C4-2B (cell line): ENCODE results near the gene ASB16.

Source experiments
- H3K27ac ChIP-seq: fragments of 450-650 bp; 2 replicates; pipeline ENCODE4 v1.5.1; 2017
- ZFX ChIP-seq: fragments of 450-650 bp; IDR thresholded peaks from 2 replicates; pipeline ENCODE4 v1.6.1; 2017
- TF ChIP-seq, protein P1 (sequence below): fragments of 450-650 bp; conservative IDR thresholded peaks from 2 replicates; pipeline ENCODE4 v1.5.1; 2017; ENCODE audit warnings: mild to moderate bottlenecking

The ASB16 gene, protein sequence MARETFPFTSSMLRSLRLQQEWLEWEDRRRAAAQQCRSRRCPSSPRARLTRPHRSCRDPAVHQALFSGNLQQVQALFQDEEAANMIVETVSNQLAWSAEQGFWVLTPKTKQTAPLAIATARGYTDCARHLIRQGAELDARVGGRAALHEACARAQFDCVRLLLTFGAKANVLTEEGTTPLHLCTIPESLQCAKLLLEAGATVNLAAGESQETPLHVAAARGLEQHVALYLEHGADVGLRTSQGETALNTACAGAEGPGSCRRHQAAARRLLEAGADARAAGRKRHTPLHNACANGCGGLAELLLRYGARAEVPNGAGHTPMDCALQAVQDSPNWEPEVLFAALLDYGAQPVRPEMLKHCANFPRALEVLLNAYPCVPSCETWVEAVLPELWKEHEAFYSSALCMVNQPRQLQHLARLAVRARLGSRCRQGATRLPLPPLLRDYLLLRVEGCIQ

DNA sequence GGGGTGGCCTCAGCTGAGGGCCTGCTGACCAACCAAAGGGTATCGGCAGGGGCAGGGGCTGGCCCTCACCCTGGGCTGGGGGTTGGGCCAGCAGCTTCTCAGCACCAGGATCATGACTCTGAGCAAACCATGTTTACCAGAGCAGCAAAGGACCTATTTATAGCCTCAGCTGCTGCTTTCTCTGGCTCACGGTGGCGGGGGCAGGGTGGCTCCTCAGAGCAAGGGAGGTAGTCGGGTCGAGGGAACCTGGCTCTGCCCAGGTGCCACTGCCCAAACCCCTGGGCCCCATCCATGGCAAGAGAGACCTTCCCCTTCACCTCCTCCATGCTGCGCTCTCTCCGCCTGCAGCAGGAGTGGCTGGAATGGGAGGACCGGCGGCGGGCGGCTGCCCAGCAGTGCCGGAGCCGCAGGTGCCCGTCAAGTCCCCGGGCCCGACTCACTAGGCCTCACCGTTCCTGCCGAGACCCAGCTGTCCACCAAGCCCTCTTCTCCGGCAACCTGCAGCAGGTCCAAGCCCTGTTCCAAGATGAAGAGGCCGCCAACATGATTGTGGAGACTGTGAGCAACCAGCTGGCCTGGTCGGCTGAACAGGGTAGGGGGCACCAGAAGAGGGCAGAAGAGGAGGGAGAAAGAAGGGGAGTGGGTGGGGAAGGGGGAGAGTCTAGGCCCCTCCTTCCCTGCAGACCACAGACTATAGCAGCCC, at the start of gene ASB16:
Gene ASB16 (plus strand): TSS at position 206 of the 703 bp plus-strand sequence. CDS start 86 bp downstream, at position 292.
- no peak within 1 kb of the TSS for H3K27ac ChIP-seq

DNA sequence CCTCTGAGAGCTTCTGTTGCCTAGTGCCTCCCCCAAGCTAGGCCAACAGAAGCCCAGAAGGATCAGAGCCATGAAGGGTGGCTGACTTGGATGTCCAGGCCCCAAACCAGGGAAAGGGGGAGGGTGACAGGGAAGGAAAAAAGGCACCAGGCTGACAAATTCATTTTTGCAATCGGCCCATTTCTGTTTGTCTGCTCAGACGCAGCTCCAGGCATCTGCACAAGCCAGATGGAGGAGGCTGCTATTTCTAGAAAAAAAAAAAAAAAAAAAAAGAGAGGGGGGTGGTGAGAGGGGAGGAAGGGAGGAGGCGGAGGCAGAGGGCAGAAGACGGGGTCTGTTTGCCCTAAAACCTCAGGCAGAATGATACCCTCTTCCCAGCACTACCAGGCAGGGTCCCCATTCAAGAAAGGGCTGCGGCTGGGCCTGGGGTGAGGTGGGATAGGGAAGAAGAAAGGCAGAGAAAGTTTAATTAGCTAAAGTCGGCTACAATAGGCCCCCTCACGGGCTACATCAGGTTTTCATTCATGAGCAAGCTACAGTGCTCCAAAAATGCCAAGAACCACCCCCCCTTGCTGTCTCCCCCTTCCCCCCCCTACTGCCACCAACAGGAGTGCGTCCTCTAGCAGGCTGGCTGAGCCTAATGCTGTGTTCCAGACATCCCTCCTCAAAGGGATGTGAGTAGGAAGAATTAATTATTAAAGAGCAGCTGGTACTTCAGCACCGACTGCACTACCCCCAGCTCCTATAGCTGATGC, 49.5 kb upstream of the ASB16 start:
- TF ChIP-seq, protein P1, sequence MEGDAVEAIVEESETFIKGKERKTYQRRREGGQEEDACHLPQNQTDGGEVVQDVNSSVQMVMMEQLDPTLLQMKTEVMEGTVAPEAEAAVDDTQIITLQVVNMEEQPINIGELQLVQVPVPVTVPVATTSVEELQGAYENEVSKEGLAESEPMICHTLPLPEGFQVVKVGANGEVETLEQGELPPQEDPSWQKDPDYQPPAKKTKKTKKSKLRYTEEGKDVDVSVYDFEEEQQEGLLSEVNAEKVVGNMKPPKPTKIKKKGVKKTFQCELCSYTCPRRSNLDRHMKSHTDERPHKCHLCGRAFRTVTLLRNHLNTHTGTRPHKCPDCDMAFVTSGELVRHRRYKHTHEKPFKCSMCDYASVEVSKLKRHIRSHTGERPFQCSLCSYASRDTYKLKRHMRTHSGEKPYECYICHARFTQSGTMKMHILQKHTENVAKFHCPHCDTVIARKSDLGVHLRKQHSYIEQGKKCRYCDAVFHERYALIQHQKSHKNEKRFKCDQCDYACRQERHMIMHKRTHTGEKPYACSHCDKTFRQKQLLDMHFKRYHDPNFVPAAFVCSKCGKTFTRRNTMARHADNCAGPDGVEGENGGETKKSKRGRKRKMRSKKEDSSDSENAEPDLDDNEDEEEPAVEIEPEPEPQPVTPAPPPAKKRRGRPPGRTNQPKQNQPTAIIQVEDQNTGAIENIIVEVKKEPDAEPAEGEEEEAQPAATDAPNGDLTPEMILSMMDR, result no peak
- TF ChIP-seq ZFX, result no peak
- no peak overlapping the region for H3K27ac ChIP-seq

More for the DNA sequence above, at the start of gene ASB16:
- TF ChIP-seq, protein P1, result no peak
- TF ChIP-seq ZFX, result no peak

DNA sequence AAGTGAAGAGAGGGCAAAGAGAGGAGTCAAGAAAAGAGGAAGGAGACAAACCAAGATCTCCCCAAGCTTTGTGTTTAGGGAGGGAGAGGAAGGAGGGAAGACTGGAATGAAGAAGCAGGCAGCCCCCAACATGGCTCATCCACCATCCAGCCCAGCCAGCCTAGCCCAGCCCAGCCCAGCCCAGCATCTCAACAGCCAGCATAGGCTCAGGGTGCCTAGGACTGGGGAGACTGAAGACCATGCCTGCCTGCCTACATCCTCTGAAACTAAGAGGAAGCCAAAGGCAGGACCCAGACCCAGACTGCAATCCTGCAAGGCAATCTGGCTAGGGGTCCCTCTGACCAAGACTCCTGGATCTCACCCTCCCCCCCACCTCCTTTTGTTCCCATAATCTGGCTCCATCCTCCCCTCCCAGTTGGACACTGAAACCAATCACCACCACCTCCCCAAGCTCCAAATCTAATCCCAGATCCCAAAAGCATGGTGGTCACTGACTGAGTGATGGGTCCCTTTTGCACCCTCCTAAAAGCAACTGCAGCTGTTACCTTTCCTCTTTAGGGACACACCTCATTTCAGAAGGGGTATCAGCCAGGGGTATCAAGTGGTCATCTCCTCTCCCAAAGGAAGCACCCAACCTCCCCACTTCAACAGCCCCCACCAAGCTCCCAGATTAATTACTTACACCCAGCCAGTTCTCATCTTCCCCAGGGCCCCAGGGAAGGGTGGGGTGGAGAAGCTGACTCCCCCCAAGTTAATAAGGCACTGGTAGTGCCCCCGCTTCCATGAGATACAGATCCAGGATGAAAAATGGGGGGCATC, 48.3 kb upstream of the ASB16 start:
- H3K27ac ChIP-seq, result no peak overlapping the region
- TF ChIP-seq ZFX, result no peak
- TF ChIP-seq, protein P1, result no peak

DNA sequence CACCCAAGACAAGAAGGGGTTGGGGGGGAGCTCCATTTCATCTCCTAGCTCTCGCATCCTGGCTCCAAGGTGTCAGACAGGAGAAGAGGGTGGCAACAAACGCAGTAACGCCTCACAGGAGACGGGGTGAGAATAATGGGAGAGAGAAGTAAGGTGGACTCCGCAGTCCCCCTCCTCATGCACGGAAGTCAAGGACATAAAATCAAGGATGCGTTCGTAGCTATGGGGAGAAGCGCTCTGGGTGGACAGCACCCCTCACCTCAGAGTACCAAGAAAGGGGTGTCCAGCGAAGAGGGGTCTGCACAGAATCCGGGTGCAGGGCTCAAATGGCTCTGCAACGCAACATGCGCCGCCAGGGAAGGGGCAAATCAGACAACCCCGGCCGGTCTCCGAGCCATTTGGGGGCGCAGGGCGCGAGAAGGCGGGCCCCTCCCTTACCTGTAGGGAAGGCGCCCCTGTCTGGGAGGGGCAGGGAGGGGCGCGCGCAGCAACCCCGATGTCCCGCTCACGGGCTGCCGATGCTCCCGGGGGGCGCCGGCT, 47.6 kb upstream of the ASB16 start:
- TF ChIP-seq, protein P1, result no peak
- TF ChIP-seq ZFX, result no peak
- peak overlapping the region; percentile 76 for H3K27ac ChIP-seq

DNA sequence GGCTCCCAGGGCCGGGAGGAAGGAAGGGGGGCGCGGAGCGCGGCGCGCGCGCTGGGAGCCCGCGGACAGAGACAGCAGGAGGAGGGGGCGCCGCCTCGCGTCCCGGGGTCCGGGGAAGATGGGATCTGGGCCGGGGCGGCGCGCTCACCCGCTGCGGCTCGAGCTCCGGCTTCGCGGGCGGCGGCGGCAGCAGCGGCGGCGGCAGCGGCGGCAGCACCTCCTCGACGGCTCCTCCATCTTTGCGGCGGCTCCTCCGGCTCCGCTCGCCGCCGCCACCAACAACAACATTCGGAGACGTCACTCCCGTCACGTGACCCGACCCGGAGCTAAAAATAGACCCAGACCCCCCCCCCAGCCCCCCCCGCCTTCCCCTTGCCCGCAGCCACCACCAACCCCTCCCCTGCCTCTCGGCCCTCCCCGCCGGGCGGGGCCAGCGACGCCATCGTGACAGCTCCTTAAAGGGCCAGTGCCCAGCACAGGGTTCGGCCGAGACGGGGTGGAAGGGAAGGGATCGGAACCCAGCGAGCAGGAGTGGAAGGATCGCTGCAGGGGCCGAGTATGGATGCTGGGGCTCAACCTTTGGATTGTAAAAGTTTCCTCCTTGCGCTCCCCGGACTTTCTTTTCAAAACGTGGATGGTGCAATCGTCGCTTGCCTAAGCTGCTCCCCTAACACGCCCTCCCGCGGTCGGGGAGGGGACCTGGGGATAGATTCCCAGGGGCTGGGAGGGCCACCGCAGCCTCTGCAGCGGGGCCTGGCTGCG, 47.0 kb upstream of the ASB16 start, which contains the start of gene HDAC5:
Gene HDAC5 (minus strand): TSS at position 286 of the 762 bp plus-strand sequence. CDS start 6,126 bp downstream, outside the sequence.
- TF ChIP-seq, protein P1, result peak; percentile 53
- TF ChIP-seq ZFX, result no peak
- H3K27ac ChIP-seq, result peak within 1 kb of the TSS; percentile 76

DNA sequence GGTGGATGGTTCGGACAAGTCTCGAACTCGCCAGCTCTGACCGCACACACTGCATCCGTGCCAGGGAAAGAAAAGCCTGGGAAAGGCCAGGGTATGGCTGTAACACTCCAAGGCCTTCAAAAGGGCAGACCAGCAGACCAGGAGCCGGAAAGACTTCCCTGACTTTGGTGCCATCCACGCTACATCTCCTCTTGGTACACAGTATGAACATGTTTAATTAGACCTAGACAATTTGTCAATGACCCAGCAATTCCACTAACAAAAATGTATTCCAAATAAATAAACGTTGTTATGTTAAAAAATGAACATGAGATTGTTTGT, 46.4 kb upstream of the ASB16 start:
- no peak for TF ChIP-seq ZFX
- TF ChIP-seq, protein P1, result no peak; the same call in 1 of the 2 replicates
- peak overlapping the region; percentile 76 for H3K27ac ChIP-seq
